ENCODE data around the gene MFSD12. TPM values are rescaled to one million over a fixed set of nuclear protein-coding genes. Genes with fewer than 3 reads are reported as not detected.

MFSD12 gene
- total RNA-seq, 1 experiment from 2014 or later, result 121 TPM

- TF ChIP-seq EZH2phosphoT487 (IDR thresholded peaks at IDR 0.05; ENCODE audit: borderline replicate concordance, low read length) (no peak), CTCF (conservative IDR thresholded peaks at IDR 0.05; ENCODE audit: low read depth, low read length) (no peak), EZH2 (IDR thresholded peaks at IDR 0.05; ENCODE audit: low read length, unreplicated experiment) (no peak)
- Histone ChIP-seq H3K9me2 (replicated peaks; ENCODE audit: low read length) (no peaks in the 10 kb centered on the region), H3K27ac (ENCODE audit: low read length) (no peak overlapping the region), H3K4me1 (ENCODE audit: insufficient read depth, low read length) (no peaks in the 10 kb centered on the region), H2AFZ (ENCODE audit: low read length) (no peak overlapping the region), H3K4me2 (ENCODE audit: low read length) (no peak overlapping the region), H3F3A (ENCODE audit: low read length, unreplicated experiment) (no peaks in the 10 kb centered on the region), H3K79me2 (ENCODE audit: low read length) (no peaks in the 10 kb centered on the region), H3K9ac (ENCODE audit: low read length) (no peak overlapping the region), H3K27me3 (ENCODE audit: low read length) (no peaks in the 10 kb centered on the region), H3K36me3 (ENCODE audit: low read depth, low read length) (0 out of 2 replicates have a peak, but pooled peaks cover 6% of the 10 kb centered on the region), H3K9me3 (ENCODE audit: low read length) (no peaks in the 10 kb centered on the region), H4K20me1 (ENCODE audit: low read length) (no peaks in the 10 kb centered on the region), H3K4me3 (ENCODE audit: low read length) (no peak overlapping the region)
- ChIA-PET CTCF (no interaction called here), POLR2A (ENCODE audit: unreplicated experiment) (no interaction called here)
- DNase-seq (no peak), ATAC-seq (no peak)
- intact Hi-C loops (cut with micrococcal nuclease), result no loop called here
- BruUV-seq (replicated peaks), result no TSS peak
These were observed 14.0 kb downstream of the MFSD12 start for GRCh38 chr19:3543150-3544057.

GRCh38 chr19:3539756-3540118 is 17.6 kb downstream of the MFSD12 start:
- Histone ChIP-seq H3K9me2 (replicated peaks; ENCODE audit: low read length) (no peaks in the 10 kb centered on the region), H3K27ac (ENCODE audit: low read length) (no peak overlapping the region), H3K4me3 (ENCODE audit: low read length) (no peak overlapping the region), H3K9ac (ENCODE audit: low read length) (no peak overlapping the region), H3K4me1 (ENCODE audit: insufficient read depth, low read length) (no peaks in the 10 kb centered on the region), H3K27me3 (ENCODE audit: low read length) (no peaks in the 10 kb centered on the region), H3K9me3 (ENCODE audit: low read length) (no peaks in the 10 kb centered on the region), H3K79me2 (ENCODE audit: low read length) (no peaks in the 10 kb centered on the region), H3F3A (ENCODE audit: low read length, unreplicated experiment) (no peaks in the 10 kb centered on the region), H3K4me2 (ENCODE audit: low read length) (no peak overlapping the region), H4K20me1 (ENCODE audit: low read length) (no peaks in the 10 kb centered on the region), H2AFZ (ENCODE audit: low read length) (no peak overlapping the region), H3K36me3 (ENCODE audit: low read depth, low read length) (no peaks in the 10 kb centered on the region)
- ATAC-seq (no peak), DNase-seq (no peak)
- intact Hi-C loops (cut with micrococcal nuclease), result no loop called here
- POLR2A ChIA-PET (ENCODE audit: unreplicated experiment), result no interaction called here
- TF ChIP-seq CTCF (conservative IDR thresholded peaks at IDR 0.05; ENCODE audit: low read depth, low read length), result no peak
- no peak for TF ChIP-seq EZH2phosphoT487 (IDR thresholded peaks at IDR 0.05; ENCODE audit: borderline replicate concordance, low read length)
- no peak for TF ChIP-seq EZH2 (IDR thresholded peaks at IDR 0.05; ENCODE audit: low read length, unreplicated experiment)
- CTCF ChIA-PET, result no interaction called here
- no TSS peak for BruUV-seq (replicated peaks)

Data from PC-3 (cell line).